CD14-positive monocyte (primary cell): ENCODE measurements around the gene SLC26A9. TPM values are rescaled to one million over a fixed set of nuclear protein-coding genes. Genes with fewer than 3 reads are reported as not detected.

ENCODE experiments used
- DNase-seq, 3 donors: peaks; one replicate each; pipeline ENCODE4 v3.0.0-alpha.2; 2011 to 2022
- H2AFZ ChIP-seq: 2 replicates; pipeline ENCODE4 v1.6.0; 2012; ENCODE audit warnings: mild to moderate bottlenecking, low read depth, low read length, inconsistent platforms; ENCODE audit not compliant: insufficient read depth, poor library complexity, severe bottlenecking
- H3K27ac ChIP-seq, 2 donors: 1 replicate in 1 of 2; 2 replicates in 1 of 2; pipeline ENCODE4 v1.5.1; 2012 to 2013; ENCODE audit warnings: low read length in 2 of 2, control low read depth in 1 of 2, inconsistent platforms in 1 of 2, low read depth in 1 of 2, mild to moderate bottlenecking in 1 of 2
- H3K27me3 ChIP-seq, 2 donors: one replicate each; pipeline versions ENCODE4 v1.6.0 to v1.6.1; 2011 to 2013; ENCODE audit warnings: low read length in 2 of 2; ENCODE audit not compliant: control insufficient read depth in 2 of 2, insufficient read depth in 2 of 2
- H3K36me3 ChIP-seq, 2 donors: replicated peaks in 1 of 2; 1 replicate in 1 of 2; 2 replicates in 1 of 2; pipeline versions ENCODE4 v1.5.1 to v1.6.1; 2012 to 2013; ENCODE audit warnings: low read length in 2 of 2, control low read depth in 1 of 2, inconsistent platforms in 1 of 2, mild to moderate bottlenecking in 1 of 2; ENCODE audit not compliant: insufficient read depth in 2 of 2, control insufficient read depth in 1 of 2
- H3K4me1 ChIP-seq, 2 donors: 1 replicate in 1 of 2; 2 replicates in 1 of 2; pipeline versions ENCODE4 v1.5.1 to v1.6.1; 2012 to 2013; ENCODE audit warnings: low read length in 2 of 2, control low read depth in 1 of 2, inconsistent platforms in 1 of 2, mild to moderate bottlenecking in 1 of 2, moderate library complexity in 1 of 2; ENCODE audit not compliant: insufficient read depth in 2 of 2, control insufficient read depth in 1 of 2
- H3K4me2 ChIP-seq: replicated peaks from 2 replicates; pipeline ENCODE3; 2012; ENCODE audit warnings: low read length, moderate library complexity, mild to moderate bottlenecking; ENCODE audit not compliant: poor library complexity, severe bottlenecking; ENCODE audit errors: extremely low read depth
- H3K4me3 ChIP-seq, 3 experiments: fragments of 200-600 bp in 1 of 3; sonication (generic) in 1 of 3; replicated peaks in 1 of 3; 1 replicate in 2 of 3; 2 replicates in 1 of 3; pipeline ENCODE4 v1.5.1; 2011 to 2013; ENCODE audit warnings: low read length in 3 of 3, mild to moderate bottlenecking in 3 of 3, control low read depth in 2 of 3, low read depth in 2 of 3, inconsistent platforms in 1 of 3, moderate library complexity in 1 of 3
- H3K79me2 ChIP-seq: 2 replicates; pipeline ENCODE4 v1.6.0; 2012; ENCODE audit warnings: mild to moderate bottlenecking, control low read depth, inconsistent platforms, low read length, moderate library complexity; ENCODE audit not compliant: insufficient read depth
- H3K9ac ChIP-seq: 2 replicates; pipeline ENCODE4 v1.6.0; 2017; ENCODE audit warnings: low read length, mild to moderate bottlenecking; ENCODE audit not compliant: insufficient read depth, poor library complexity, severe bottlenecking
- H3K9me3 ChIP-seq, 2 donors: replicated peaks in 1 of 2; 1 replicate in 1 of 2; 2 replicates in 1 of 2; pipeline versions ENCODE4 v1.5.1 to v1.6.1; 2012 to 2013; ENCODE audit warnings: low read length in 2 of 2, control low read depth in 1 of 2; ENCODE audit not compliant: control insufficient read depth in 1 of 2, insufficient read depth in 1 of 2
- H4K20me1 ChIP-seq: 2 replicates; pipeline ENCODE4 v1.6.0; 2012; ENCODE audit warnings: mild to moderate bottlenecking, low read length, control low read depth, moderate library complexity; ENCODE audit not compliant: insufficient read depth
- H3K27ac Mint-ChIP-seq, 7 donors: one replicate each; pipeline ENCODE4 v1.8.0; 2020; ENCODE audit warnings: mild to moderate bottlenecking in 7 of 7, mixed read lengths in 7 of 7, moderate library complexity in 6 of 7, inconsistent platforms in 2 of 7
- H3K27me3 Mint-ChIP-seq, 3 donors: one replicate each; pipeline ENCODE4 v1.8.0; 2021 to 2022; ENCODE audit warnings: low read depth in 3 of 3, mild to moderate bottlenecking in 3 of 3, mixed read lengths in 3 of 3, moderate library complexity in 3 of 3, inconsistent platforms in 1 of 3
- H3K36me3 Mint-ChIP-seq, 2 donors: one replicate each; pipeline ENCODE4 v1.8.0; 2020; ENCODE audit warnings: mixed read lengths in 2 of 2, inconsistent platforms in 1 of 2, mild to moderate bottlenecking in 1 of 2
- H3K4me1 Mint-ChIP-seq: one replicate; pipeline ENCODE4 v1.8.0; 2020; ENCODE audit warnings: mild to moderate bottlenecking, mixed read lengths
- H3K4me3 Mint-ChIP-seq, 2 donors: one replicate each; pipeline ENCODE4 v1.8.0; 2020; ENCODE audit warnings: mild to moderate bottlenecking in 2 of 2, mixed read lengths in 2 of 2, moderate library complexity in 1 of 2
- H3K9me3 Mint-ChIP-seq, 7 donors: one replicate each; pipeline ENCODE4 v1.8.0; 2020 to 2022; ENCODE audit warnings: mixed read lengths in 7 of 7, mild to moderate bottlenecking in 6 of 7, moderate library complexity in 6 of 7, inconsistent platforms in 2 of 7
- CTCF ChIP-seq: fragments of 200-600 bp; IDR thresholded peaks from one replicate; pipeline ENCODE4 v1.8.0; 2022; ENCODE audit warnings: antibody characterized with exemption, mild to moderate bottlenecking
- WGBS: methylation state at CpG from one replicate; pipeline ENCODE4 v1.1.5; 2013; ENCODE audit warnings: missing lambda C conversion rate; ENCODE audit not compliant: insufficient coverage; 5-methylcytosine and 5-hydroxymethylcytosine counted together
- intact Hi-C, 2 donors: fragments of 100-400 bp; cut with micrococcal nuclease; formaldehyde crosslinking; loops; one replicate each; pipeline versions ENCODE4 v1.15.0 to v1.15.1; 2023
- polyA plus RNA-seq, 3 donors: library from polyadenylated mRNA; depleted of rRNA in 1 of 3; unstranded in 2 of 3; stranded (reverse) in 1 of 3; fragments of 300-500 nt in 2 of 3; fragments of >200 nt in 1 of 3; fragmentation: Illumina TruSeq in 2 of 3; gene quantifications; 1 replicate in 2 of 3; 2 replicates in 1 of 3; pipeline ENCODE4 v1.2.3, GENCODE V29; 2012 to 2021

Gene SLC26A9
- polyA plus RNA-seq, 3 donors: 0.04 TPM; not detected in 2

GRCh38 chr1:205947024-205947423, 3.8 kb upstream of the SLC26A9 start:
- H3K9me3 Mint-ChIP-seq: peaks cover 0 to 1% (median 0%) of the 10 kb centered on the region in 7 donors

GRCh38 chr1:205945069-205945468, 1.8 kb upstream of the SLC26A9 start:
- no peak overlapping the region for H3K4me3 Mint-ChIP-seq
- H3K9me3 ChIP-seq: no peaks in the 10 kb centered on the region
- H3K9me3 Mint-ChIP-seq: peaks cover 0 to 2% (median 0%) of the 10 kb centered on the region in 7 donors
- H3K36me3 Mint-ChIP-seq: no peaks in the 10 kb centered on the region
- peaks cover 0 to 5% of the 10 kb centered on the region in 2 donors for H3K27me3 ChIP-seq
- H3K79me2 ChIP-seq: no peaks in the 10 kb centered on the region
- no peak for DNase-seq
- H3K9ac ChIP-seq: no peak overlapping the region
- H2AFZ ChIP-seq: no peak overlapping the region
- no peak overlapping the region for H3K4me3 ChIP-seq
- H3K27ac Mint-ChIP-seq: no peak overlapping the region
- no peaks in the 10 kb centered on the region for H4K20me1 ChIP-seq
- H3K27ac ChIP-seq: no peak overlapping the region
- H3K27me3 Mint-ChIP-seq: peaks cover 9 to 23% (median 11%) of the 10 kb centered on the region in 3 donors
- H3K4me1 Mint-ChIP-seq: peaks cover 22% of the 10 kb centered on the region
- WGBS: 100% methylated on average over 3 of the region's 3 CpGs
- intact Hi-C loops: no loop called here
- no peak for TF ChIP-seq CTCF
- H3K36me3 ChIP-seq: no peaks in the 10 kb centered on the region
- H3K4me2 ChIP-seq: no peak overlapping the region
- peaks cover 10 to 36% of the 10 kb centered on the region in 2 donors for H3K4me1 ChIP-seq

More at GRCh38 chr1:205947024-205947423, 3.8 kb upstream of the SLC26A9 start:
- H3K4me3 ChIP-seq: no peak overlapping the region
- peaks cover 0 to 5% of the 10 kb centered on the region in 2 donors for H3K27me3 ChIP-seq
- no peaks in the 10 kb centered on the region for H3K36me3 Mint-ChIP-seq
- H3K27me3 Mint-ChIP-seq: peaks cover 7 to 21% (median 11%) of the 10 kb centered on the region in 3 donors
- 100% methylated on average over 2 of the region's 4 CpGs for WGBS
- no peak for TF ChIP-seq CTCF
- no peak overlapping the region for H2AFZ ChIP-seq
- no peaks in the 10 kb centered on the region for H4K20me1 ChIP-seq
- no peak overlapping the region for H3K9ac ChIP-seq
- H3K27ac ChIP-seq: no peak overlapping the region
- H3K9me3 ChIP-seq: no peaks in the 10 kb centered on the region
- no peak overlapping the region for H3K4me3 Mint-ChIP-seq
- intact Hi-C loops: no loop called here
- H3K79me2 ChIP-seq: no peaks in the 10 kb centered on the region
- H3K4me1 ChIP-seq: peaks cover 19 to 55% of the 10 kb centered on the region in 2 donors
- H3K27ac Mint-ChIP-seq: no peak overlapping the region
- H3K4me2 ChIP-seq: no peak overlapping the region
- DNase-seq: no peak
- H3K36me3 ChIP-seq: no peaks in the 10 kb centered on the region
- H3K4me1 Mint-ChIP-seq: peaks cover 37% of the 10 kb centered on the region
